ENCODE results near the gene TELO2.

Gene TELO2

GRCh38 chr16:1498899-1499676 is 5.9 kb downstream of the TELO2 start:
- no peak for DNase-seq (ENCODE audit: low read depth)

- DNase-seq (ENCODE audit: low read depth) = no peak
These were observed 6.8 kb downstream of the TELO2 start for GRCh38 chr16:1499756-1500464.

- no peak for DNase-seq (ENCODE audit: low read depth)
These were observed 7.4 kb downstream of the TELO2 start for GRCh38 chr16:1500465-1501150.

GRCh38 chr16:1501630-1502029 is 8.5 kb downstream of the TELO2 start:
- no peak for DNase-seq (ENCODE audit: low read depth)

GRCh38 chr16:1502092-1503004 is 9.2 kb downstream of the TELO2 start:
- DNase-seq (ENCODE audit: low read depth) = no peak

GRCh38 chr16:1503110-1503955 is 10.2 kb downstream of the TELO2 start:
- no peak for DNase-seq (ENCODE audit: low read depth)

GRCh38 chr16:1505073-1505844 is 12.1 kb downstream of the TELO2 start:
- DNase-seq (ENCODE audit: low read depth) = no peak

GRCh38 chr16:1505912-1506311 is 12.8 kb downstream of the TELO2 start:
- no peak for DNase-seq (ENCODE audit: low read depth)

- no peak for DNase-seq (ENCODE audit: low read depth)
These were observed 13.5 kb downstream of the TELO2 start for GRCh38 chr16:1506494-1507213.

GRCh38 chr16:1508494-1509187 is 15.5 kb downstream of the TELO2 start:
- DNase-seq (ENCODE audit: low read depth) = no peak

GRCh38 chr16:1509307-1510221 is 16.4 kb downstream of the TELO2 start:
- DNase-seq (ENCODE audit: low read depth) = no peak

GRCh38 chr16:1510272-1510671 is 17.1 kb downstream of the TELO2 start:
- DNase-seq (ENCODE audit: low read depth) = no peak

GRCh38 chr16:1510941-1511351 is 17.8 kb downstream of the TELO2 start:
- DNase-seq (ENCODE audit: low read depth) = no peak

GRCh38 chr16:1511662-1512569 is 18.8 kb downstream of the TELO2 start:
- no peak for DNase-seq (ENCODE audit: low read depth)

GRCh38 chr16:1512774-1513173 is 19.6 kb downstream of the TELO2 start:
- DNase-seq (ENCODE audit: low read depth) = no peak

GRCh38 chr16:1514507-1514906 is 21.3 kb downstream of the TELO2 start:
- DNase-seq (ENCODE audit: low read depth) = no peak

Measured in ELR (cell line).